Suprapubic skin (tissue), 4 donors: ENCODE data around the gene CHMP2A. TPM values are rescaled to one million over a fixed set of nuclear protein-coding genes. Genes with fewer than 3 reads are reported as not detected.

Source experiments
- DNase-seq, 2 donors: peaks; one replicate each; pipeline ENCODE4 v3.0.0-alpha.2; 2019; ENCODE audit warnings: low spot score in 2 of 2
- H3K27ac ChIP-seq: fragments of 200-600 bp; sonication (generic); one replicate; pipeline ENCODE4 v1.5.1; 2019
- H3K27me3 ChIP-seq: fragments of 200-600 bp; sonication (generic); one replicate; pipeline ENCODE4 v1.5.1; 2019
- H3K36me3 ChIP-seq: fragments of 200-600 bp; sonication (generic); one replicate; pipeline ENCODE4 v1.5.1; 2019
- H3K4me1 ChIP-seq: fragments of 200-600 bp; sonication (generic); one replicate; pipeline ENCODE4 v1.5.1; 2019
- H3K4me3 ChIP-seq: fragments of 200-600 bp; sonication (generic); one replicate; pipeline ENCODE4 v1.5.1; 2019; ENCODE audit warnings: mild to moderate bottlenecking
- H3K9me3 ChIP-seq: fragments of 200-600 bp; sonication (generic); one replicate; pipeline ENCODE4 v1.5.1; 2019
- CTCF ChIP-seq, 2 donors: fragments of 200-600 bp in 1 of 2; fragments of 450-650 bp in 1 of 2; sonication (generic) in 1 of 2; IDR thresholded peaks; one replicate each; pipeline ENCODE4 v1.5.1; 2016 to 2019; ENCODE audit warnings: antibody characterized with exemption in 2 of 2, mild to moderate bottlenecking in 1 of 2, moderate library complexity in 1 of 2
- EP300 ChIP-seq: sonication (generic); formaldehyde crosslinking; IDR thresholded peaks from one replicate; pipeline ENCODE4 v1.6.1; 2017; ENCODE audit warnings: antibody characterized with exemption
- POLR2A ChIP-seq, 2 donors: fragments of 450-650 bp; IDR thresholded peaks; one replicate each; pipeline ENCODE4 v1.6.1; 2017; ENCODE audit warnings: antibody characterized with exemption in 2 of 2, mild to moderate bottlenecking in 2 of 2, moderate library complexity in 2 of 2
- POLR2AphosphoS5 ChIP-seq, 3 donors: sonication (generic); formaldehyde crosslinking; IDR thresholded peaks; one replicate each; pipeline ENCODE4 v1.6.1; 2017; ENCODE audit warnings: antibody characterized with exemption in 3 of 3
- WGBS: methylation state at CpG from one replicate; pipeline ENCODE4 v1.1.5; 2018; 5-methylcytosine and 5-hydroxymethylcytosine counted together
- total RNA-seq, 4 donors: library from RNA; depleted of rRNA; stranded (reverse); fragments of >200 nt; gene quantifications; one replicate each; pipeline ENCODE4 v1.1.0, GENCODE V29; 2016

The CHMP2A gene
- total RNA-seq, 4 donors from 2014 or later, result 96.1 to 120 (median 103) TPM

- 15% methylated on average over 6 of the region's 40 CpGs for WGBS
- peak overlapping the region; percentile 44 for H3K4me3 ChIP-seq
- H3K36me3 ChIP-seq, result peaks cover 13% of the 10 kb centered on the region
- no peaks in the 10 kb centered on the region for H3K9me3 ChIP-seq
- peak overlapping the region; percentile 7 for H3K27ac ChIP-seq
- DNase-seq, result peak in 1 of 2 donors; percentile 76
- H3K4me1 ChIP-seq, result peaks cover 44% of the 10 kb centered on the region
- no peaks in the 10 kb centered on the region for H3K27me3 ChIP-seq
- TF ChIP-seq POLR2AphosphoS5 (IDR thresholded peaks at IDR 0.05), result no peak
- TF ChIP-seq CTCF (IDR thresholded peaks at IDR 0.05), result no peak
- no peak for TF ChIP-seq POLR2A (IDR thresholded peaks at IDR 0.05)
- TF ChIP-seq EP300, result no peak
Measured at GRCh38 chr19:58563034-58563573, 8.2 kb upstream of the CHMP2A start.

GRCh38 chr19:58562122-58563033, 7.5 kb upstream of the CHMP2A start:
- DNase-seq, result no peak
- Histone ChIP-seq H3K4me3 (peak overlapping the region; percentile 44), H3K27me3 (no peaks in the 10 kb centered on the region), H3K4me1 (peaks cover 50% of the 10 kb centered on the region), H3K9me3 (no peaks in the 10 kb centered on the region), H3K27ac (peak overlapping the region; percentile 7), H3K36me3 (peaks cover 10% of the 10 kb centered on the region)
- TF ChIP-seq EP300, result no peak
- no peak for TF ChIP-seq CTCF (IDR thresholded peaks at IDR 0.05)
- TF ChIP-seq POLR2AphosphoS5 (IDR thresholded peaks at IDR 0.05), result no peak
- no peak for TF ChIP-seq POLR2A (IDR thresholded peaks at IDR 0.05)
- WGBS, result 18% methylated on average over 49 of the region's 107 CpGs

- 59% methylated on average over 16 of the region's 16 CpGs for WGBS
- Histone ChIP-seq H3K4me3 (peak overlapping the region; percentile 44), H3K4me1 (peaks cover 58% of the 10 kb centered on the region), H3K36me3 (peaks cover 7% of the 10 kb centered on the region), H3K27ac (no peak overlapping the region), H3K27me3 (no peaks in the 10 kb centered on the region), H3K9me3 (no peaks in the 10 kb centered on the region)
- no peak for DNase-seq
- no peak for TF ChIP-seq POLR2A (IDR thresholded peaks at IDR 0.05)
- TF ChIP-seq EP300, result no peak
Measured at GRCh38 chr19:58561373-58562121, 6.6 kb upstream of the CHMP2A start.

GRCh38 chr19:58560921-58561320, 6.0 kb upstream of the CHMP2A start:
- Histone ChIP-seq H3K27me3 (no peaks in the 10 kb centered on the region), H3K36me3 (peaks cover 11% of the 10 kb centered on the region), H3K27ac (no peak overlapping the region), H3K9me3 (no peaks in the 10 kb centered on the region), H3K4me1 (peaks cover 65% of the 10 kb centered on the region), H3K4me3 (no peak overlapping the region)
- TF ChIP-seq CTCF (IDR thresholded peaks at IDR 0.05), result no peak
- no peak for TF ChIP-seq POLR2A (IDR thresholded peaks at IDR 0.05)
- no peak for TF ChIP-seq POLR2AphosphoS5 (IDR thresholded peaks at IDR 0.05)
- DNase-seq, result no peak

GRCh38 chr19:58560007-58560887, 5.3 kb upstream of the CHMP2A start:
- Histone ChIP-seq H3K9me3 (no peaks in the 10 kb centered on the region), H3K4me3 (peak overlapping the region; percentile 87), H3K4me1 (peaks cover 71% of the 10 kb centered on the region), H3K27me3 (no peaks in the 10 kb centered on the region), H3K36me3 (peaks cover 15% of the 10 kb centered on the region), H3K27ac (peak overlapping the region; percentile 99)
- 69% methylated on average over 8 of the region's 8 CpGs for WGBS
- no peak for DNase-seq
- TF ChIP-seq POLR2AphosphoS5 (IDR thresholded peaks at IDR 0.05), result no peak
- no peak for TF ChIP-seq CTCF (IDR thresholded peaks at IDR 0.05)
- TF ChIP-seq POLR2A (IDR thresholded peaks at IDR 0.05), result no peak
- TF ChIP-seq EP300, result no peak
